Neuronal stem cell (in vitro differentiated cells): ENCODE measurements around the gene SORD.

Source experiments
- DNase-seq: peaks from one replicate; pipeline ENCODE4 v3.0.0-alpha.2; 2013; ENCODE audit warnings: low spot score
- H2AFZ ChIP-seq: one replicate; pipeline ENCODE4 v1.6.1; 2013; ENCODE audit warnings: mild to moderate bottlenecking, low read length, inconsistent platforms
- H2AK5ac ChIP-seq: 2 replicates; pipeline ENCODE4 v1.6.1; 2013; ENCODE audit warnings: low read depth, mild to moderate bottlenecking, inconsistent platforms, low read length, moderate library complexity, mixed read lengths
- H2BK120ac ChIP-seq: 2 replicates; pipeline ENCODE4 v1.6.1; 2013; ENCODE audit warnings: low read depth, mild to moderate bottlenecking, inconsistent platforms, low read length, moderate library complexity, mixed read lengths
- H2BK12ac ChIP-seq: one replicate; pipeline ENCODE4 v1.6.1; 2013; ENCODE audit warnings: low read length, inconsistent platforms
- H2BK15ac ChIP-seq: 2 replicates; pipeline ENCODE4 v1.6.1; 2013; ENCODE audit warnings: mild to moderate bottlenecking, low read length, inconsistent platforms, mixed read lengths
- H2BK5ac ChIP-seq: one replicate; pipeline ENCODE4 v1.6.1; 2013; ENCODE audit warnings: inconsistent platforms, mild to moderate bottlenecking, low read length, moderate library complexity
- H3K14ac ChIP-seq: one replicate; pipeline ENCODE4 v1.6.1; 2013; ENCODE audit warnings: low read length, inconsistent platforms
- H3K18ac ChIP-seq: 2 replicates; pipeline ENCODE4 v1.6.1; 2013; ENCODE audit warnings: low read length, inconsistent platforms
- H3K23ac ChIP-seq: 2 replicates; pipeline ENCODE4 v1.6.1; 2013; ENCODE audit warnings: low read depth, mild to moderate bottlenecking, mixed read lengths, low read length, inconsistent platforms; ENCODE audit not compliant: poor library complexity
- H3K27ac ChIP-seq: replicated peaks from 3 replicates; pipeline ENCODE4 v1.5.1; 2013; ENCODE audit warnings: low read length, inconsistent platforms
- H3K27me3 ChIP-seq, 3 experiments: 2 replicates each; pipeline ENCODE4 v1.6.1; 2013; ENCODE audit warnings: low read length in 3 of 3, mild to moderate bottlenecking in 2 of 3, inconsistent platforms in 1 of 3, low read depth in 1 of 3, mixed read lengths in 1 of 3, moderate library complexity in 1 of 3; ENCODE audit not compliant: control insufficient read depth in 3 of 3, insufficient read depth in 3 of 3
- H3K36me3 ChIP-seq, 2 donors: replicated peaks in 1 of 2; 2 replicates each; pipeline ENCODE4 v1.6.1; 2013; ENCODE audit warnings: low read length in 2 of 2; ENCODE audit not compliant: control insufficient read depth in 2 of 2, insufficient read depth in 2 of 2
- H3K4ac ChIP-seq: 2 replicates; pipeline ENCODE4 v1.6.1; 2013; ENCODE audit warnings: inconsistent platforms, mild to moderate bottlenecking, low read length, moderate library complexity
- H3K4me1 ChIP-seq, 2 donors: 1 replicate in 1 of 2; 2 replicates in 1 of 2; pipeline ENCODE4 v1.6.1; 2013; ENCODE audit warnings: low read length in 2 of 2, low read depth in 1 of 2; ENCODE audit not compliant: control insufficient read depth in 2 of 2, insufficient read depth in 1 of 2
- H3K4me2 ChIP-seq: one replicate; pipeline ENCODE4 v1.6.1; 2013; ENCODE audit warnings: mild to moderate bottlenecking, low read length, inconsistent platforms; ENCODE audit not compliant: insufficient read depth, poor library complexity, severe bottlenecking
- H3K4me3 ChIP-seq, 2 donors: 2 replicates each; pipeline ENCODE4 v1.5.1; 2013; ENCODE audit warnings: low read length in 2 of 2, mild to moderate bottlenecking in 2 of 2, inconsistent platforms in 1 of 2, moderate library complexity in 1 of 2
- H3K79me1 ChIP-seq: one replicate; pipeline ENCODE4 v1.6.1; 2013; ENCODE audit warnings: low read depth, mild to moderate bottlenecking, inconsistent platforms, low read length, moderate library complexity
- H3K9ac ChIP-seq: one replicate; pipeline ENCODE4 v1.6.1; 2013; ENCODE audit warnings: mild to moderate bottlenecking, low read depth, low read length, inconsistent platforms; ENCODE audit not compliant: poor library complexity
- H3K9me3 ChIP-seq, 2 donors: replicated peaks in 1 of 2; 2 replicates each; pipeline versions ENCODE3 to v1.6.1; 2013; ENCODE audit warnings: low read length in 2 of 2, mild to moderate bottlenecking in 2 of 2, inconsistent platforms in 1 of 2, low read depth in 1 of 2, mixed read lengths in 1 of 2, moderate library complexity in 1 of 2; ENCODE audit not compliant: control insufficient read depth in 2 of 2, insufficient read depth in 1 of 2
- H4K8ac ChIP-seq: one replicate; pipeline ENCODE4 v1.6.1; 2013; ENCODE audit warnings: low read depth, mild to moderate bottlenecking, inconsistent platforms, low read length, moderate library complexity
- H4K91ac ChIP-seq: one replicate; pipeline ENCODE4 v1.6.1; 2013; ENCODE audit warnings: low read length, low read depth, mild to moderate bottlenecking, inconsistent platforms; ENCODE audit not compliant: poor library complexity
- WGBS, 2 donors: extraction: QIAGEN DNeasy Blood & Tissue Kit; methylation state at CpG; one replicate each; pipeline ENCODE4 v1.1.7; 2013; ENCODE audit warnings: missing lambda C conversion rate in 2 of 2, mixed read lengths in 1 of 2; ENCODE audit not compliant: insufficient read length in 2 of 2, insufficient replicate concordance in 1 of 2; ENCODE audit errors: extremely low coverage in 2 of 2; 5-methylcytosine and 5-hydroxymethylcytosine counted together

The SORD gene

GRCh38 chr15:45091576-45091975 lies 68.6 kb downstream of the SORD start:
- H3K27me3 ChIP-seq: peaks cover 0 to 68% (median 0%) of the 10 kb centered on the region in 3 experiments

GRCh38 chr15:45093013-45093412 lies 70.0 kb downstream of the SORD start:
- H3K36me3 ChIP-seq: no peaks in the 10 kb centered on the region
- no peak overlapping the region for H3K23ac ChIP-seq
- DNase-seq: no peak
- no peak overlapping the region for H2BK120ac ChIP-seq
- H4K91ac ChIP-seq: no peak overlapping the region
- H3K27me3 ChIP-seq: peaks cover 0 to 75% (median 0%) of the 10 kb centered on the region in 3 experiments
- no peak overlapping the region for H2BK12ac ChIP-seq
- no peak overlapping the region for H2BK15ac ChIP-seq
- no CpG with 5 or more reads among the region's 4 CpGs for WGBS, 2 donors
- no peaks in the 10 kb centered on the region for H3K4me1 ChIP-seq
- no peak overlapping the region for H3K4ac ChIP-seq
- H2AK5ac ChIP-seq: no peak overlapping the region
- no peaks in the 10 kb centered on the region for H3K79me1 ChIP-seq
- H2AFZ ChIP-seq: no peak overlapping the region
- no peak overlapping the region for H3K27ac ChIP-seq
- no peak overlapping the region for H3K14ac ChIP-seq
- no peak overlapping the region for H3K18ac ChIP-seq
- H3K4me3 ChIP-seq: no peak overlapping the region
- H3K9ac ChIP-seq: no peak overlapping the region
- H2BK5ac ChIP-seq: no peak overlapping the region
- H4K8ac ChIP-seq: no peak overlapping the region
- peaks cover 0 to 2% of the 10 kb centered on the region in 2 donors for H3K9me3 ChIP-seq
- no peak overlapping the region for H3K4me2 ChIP-seq

More at GRCh38 chr15:45091576-45091975, 68.6 kb downstream of the SORD start:
- no peak overlapping the region for H2BK120ac ChIP-seq
- H3K9ac ChIP-seq: no peak overlapping the region
- H2BK12ac ChIP-seq: no peak overlapping the region
- H3K14ac ChIP-seq: no peak overlapping the region
- no CpG with 5 or more reads among the region's 2 CpGs for WGBS, 2 donors
- H4K91ac ChIP-seq: no peak overlapping the region
- H2BK15ac ChIP-seq: no peak overlapping the region
- no peaks in the 10 kb centered on the region for H3K36me3 ChIP-seq
- no peak overlapping the region for H3K4me3 ChIP-seq
- H2AK5ac ChIP-seq: no peak overlapping the region
- no peaks in the 10 kb centered on the region for H3K79me1 ChIP-seq
- H3K23ac ChIP-seq: no peak overlapping the region
- H3K18ac ChIP-seq: no peak overlapping the region
- no peaks in the 10 kb centered on the region for H3K4me1 ChIP-seq
- no peak overlapping the region for H2AFZ ChIP-seq
- no peak overlapping the region for H2BK5ac ChIP-seq
- H4K8ac ChIP-seq: no peak overlapping the region
- no peak overlapping the region for H3K27ac ChIP-seq
- no peak for DNase-seq
- no peak overlapping the region for H3K4ac ChIP-seq
- no peaks in the 10 kb centered on the region for H3K9me3 ChIP-seq
- no peak overlapping the region for H3K4me2 ChIP-seq

GRCh38 chr15:45093622-45094357 lies 70.8 kb downstream of the SORD start:
- no peaks in the 10 kb centered on the region for H3K36me3 ChIP-seq
- no peak for DNase-seq
- WGBS, 2 donors: no CpG with 5 or more reads among the region's 11 CpGs
- H2BK120ac ChIP-seq: no peak overlapping the region
- H3K27me3 ChIP-seq: peaks cover 0 to 72% (median 0%) of the 10 kb centered on the region in 3 experiments
- no peak overlapping the region for H4K91ac ChIP-seq
- no peak overlapping the region for H3K27ac ChIP-seq
- H4K8ac ChIP-seq: no peak overlapping the region
- H3K4me1 ChIP-seq: no peaks in the 10 kb centered on the region
- no peak overlapping the region for H2BK15ac ChIP-seq
- peak overlapping the region; percentile 45 for H3K23ac ChIP-seq
- no peak overlapping the region for H2AK5ac ChIP-seq
- H3K4me2 ChIP-seq: no peak overlapping the region
- H3K9me3 ChIP-seq: peaks cover 0 to 2% of the 10 kb centered on the region in 2 donors
- no peak overlapping the region for H3K14ac ChIP-seq
- H3K4me3 ChIP-seq: no peak overlapping the region
- H3K18ac ChIP-seq: peak overlapping the region; percentile 29
- no peak overlapping the region for H2AFZ ChIP-seq
- no peaks in the 10 kb centered on the region for H3K79me1 ChIP-seq
- no peak overlapping the region for H2BK12ac ChIP-seq
- H2BK5ac ChIP-seq: no peak overlapping the region
- peak overlapping the region; percentile 32 for H3K9ac ChIP-seq
- no peak overlapping the region for H3K4ac ChIP-seq

GRCh38 chr15:45094358-45094730 lies 71.3 kb downstream of the SORD start:
- Histone ChIP-seq H3K27ac (no peak overlapping the region), H3K4ac (no peak overlapping the region), H3K14ac (no peak overlapping the region), H2AFZ (no peak overlapping the region), H3K9me3 (peaks cover 0 to 2% of the 10 kb centered on the region in 2 donors), H2BK5ac (no peak overlapping the region), H3K9ac (peak overlapping the region; percentile 32), H3K23ac (peak overlapping the region; percentile 45), H2BK15ac (no peak overlapping the region), H3K36me3 (no peaks in the 10 kb centered on the region), H4K8ac (no peak overlapping the region), H2BK12ac (no peak overlapping the region), H3K18ac (peak overlapping the region; percentile 29), H2BK120ac (no peak overlapping the region), H3K4me1 (no peaks in the 10 kb centered on the region), H3K4me3 (no peak overlapping the region), H3K79me1 (no peaks in the 10 kb centered on the region), H3K27me3 (peaks cover 0 to 66% (median 0%) of the 10 kb centered on the region in 3 experiments), H3K4me2 (no peak overlapping the region), H2AK5ac (no peak overlapping the region), H4K91ac (no peak overlapping the region)
- WGBS, 2 donors: no CpG with 5 or more reads among the region's 9 CpGs
- no peak for DNase-seq
